ENCODE results near the gene DPYSL4.

Gene DPYSL4

GRCh38 chr10:132183046-132183445 lies 3.7 kb upstream of the DPYSL4 start:
- Histone ChIP-seq H3K4me3 (ENCODE audit: low read depth, low read length, poor library complexity, severe bottlenecking) (no peak overlapping the region), H3K9me2 (ENCODE audit: low read depth, low read length) (no peaks in the 10 kb centered on the region), H4K20me1 (ENCODE audit: insufficient read depth, low read length) (no peaks in the 10 kb centered on the region), H3K4me2 (ENCODE audit: low read length) (no peak overlapping the region), H3K4me1 (ENCODE audit: insufficient read depth, low read length, severe bottlenecking) (no peaks in the 10 kb centered on the region), H3K27ac (ENCODE audit: low read depth, low read length, poor library complexity, severe bottlenecking) (no peak overlapping the region), H3F3A (ENCODE audit: insufficient read depth, low read length) (no peaks in the 10 kb centered on the region), H3K36me3 (ENCODE audit: insufficient read depth, low read length) (no peaks in the 10 kb centered on the region), H3K9ac (ENCODE audit: low read length) (no peak overlapping the region), H3K9me3 (ENCODE audit: low read length) (no peaks in the 10 kb centered on the region), H3K79me2 (ENCODE audit: insufficient read depth, low read length) (no peaks in the 10 kb centered on the region), H2AFZ (ENCODE audit: low read length) (no peak overlapping the region), H3K27me3 (ENCODE audit: insufficient read depth, low read length) (no peaks in the 10 kb centered on the region)
- no peak for TF ChIP-seq EZH2 (IDR thresholded peaks at IDR 0.05; ENCODE audit: borderline replicate concordance, low read length)
- TF ChIP-seq, protein P1, sequence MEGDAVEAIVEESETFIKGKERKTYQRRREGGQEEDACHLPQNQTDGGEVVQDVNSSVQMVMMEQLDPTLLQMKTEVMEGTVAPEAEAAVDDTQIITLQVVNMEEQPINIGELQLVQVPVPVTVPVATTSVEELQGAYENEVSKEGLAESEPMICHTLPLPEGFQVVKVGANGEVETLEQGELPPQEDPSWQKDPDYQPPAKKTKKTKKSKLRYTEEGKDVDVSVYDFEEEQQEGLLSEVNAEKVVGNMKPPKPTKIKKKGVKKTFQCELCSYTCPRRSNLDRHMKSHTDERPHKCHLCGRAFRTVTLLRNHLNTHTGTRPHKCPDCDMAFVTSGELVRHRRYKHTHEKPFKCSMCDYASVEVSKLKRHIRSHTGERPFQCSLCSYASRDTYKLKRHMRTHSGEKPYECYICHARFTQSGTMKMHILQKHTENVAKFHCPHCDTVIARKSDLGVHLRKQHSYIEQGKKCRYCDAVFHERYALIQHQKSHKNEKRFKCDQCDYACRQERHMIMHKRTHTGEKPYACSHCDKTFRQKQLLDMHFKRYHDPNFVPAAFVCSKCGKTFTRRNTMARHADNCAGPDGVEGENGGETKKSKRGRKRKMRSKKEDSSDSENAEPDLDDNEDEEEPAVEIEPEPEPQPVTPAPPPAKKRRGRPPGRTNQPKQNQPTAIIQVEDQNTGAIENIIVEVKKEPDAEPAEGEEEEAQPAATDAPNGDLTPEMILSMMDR (IDR thresholded peaks at IDR 0.05; ENCODE audit: low read length), result no peak

- Histone ChIP-seq H3K9me3 (ENCODE audit: low read length) (no peaks in the 10 kb centered on the region), H4K20me1 (ENCODE audit: insufficient read depth, low read length) (no peaks in the 10 kb centered on the region), H3K4me1 (ENCODE audit: insufficient read depth, low read length, severe bottlenecking) (no peaks in the 10 kb centered on the region), H3K4me2 (ENCODE audit: low read length) (no peak overlapping the region), H3K9me2 (ENCODE audit: low read depth, low read length) (no peaks in the 10 kb centered on the region), H3K4me3 (ENCODE audit: low read depth, low read length, poor library complexity, severe bottlenecking) (no peak overlapping the region), H3K79me2 (ENCODE audit: insufficient read depth, low read length) (no peaks in the 10 kb centered on the region), H3K36me3 (ENCODE audit: insufficient read depth, low read length) (no peaks in the 10 kb centered on the region), H3F3A (ENCODE audit: insufficient read depth, low read length) (no peaks in the 10 kb centered on the region), H3K27ac (ENCODE audit: low read depth, low read length, poor library complexity, severe bottlenecking) (no peak overlapping the region), H3K9ac (ENCODE audit: low read length) (no peak overlapping the region), H3K27me3 (ENCODE audit: insufficient read depth, low read length) (no peaks in the 10 kb centered on the region), H2AFZ (ENCODE audit: low read length) (no peak overlapping the region)
- TF ChIP-seq, protein P1 (IDR thresholded peaks at IDR 0.05; ENCODE audit: low read length), result no peak
- no peak for TF ChIP-seq EZH2 (IDR thresholded peaks at IDR 0.05; ENCODE audit: borderline replicate concordance, low read length)
Observed at GRCh38 chr10:132184816-132185593, 1.7 kb upstream of the DPYSL4 start.

- H3K27ac ChIP-seq (ENCODE audit: low read depth, low read length, poor library complexity, severe bottlenecking), result no peak overlapping the region
- no peaks in the 10 kb centered on the region for H3K36me3 ChIP-seq (ENCODE audit: insufficient read depth, low read length)
- H3K79me2 ChIP-seq (ENCODE audit: insufficient read depth, low read length), result no peaks in the 10 kb centered on the region
- H3K4me1 ChIP-seq (ENCODE audit: insufficient read depth, low read length, severe bottlenecking), result no peaks in the 10 kb centered on the region
- H4K20me1 ChIP-seq (ENCODE audit: insufficient read depth, low read length), result no peaks in the 10 kb centered on the region
- H3F3A ChIP-seq (ENCODE audit: insufficient read depth, low read length), result no peaks in the 10 kb centered on the region
- H3K4me3 ChIP-seq (ENCODE audit: low read depth, low read length, poor library complexity, severe bottlenecking), result no peak overlapping the region
- H3K9ac ChIP-seq (ENCODE audit: low read length), result no peak overlapping the region
- no peak overlapping the region for H2AFZ ChIP-seq (ENCODE audit: low read length)
- no peaks in the 10 kb centered on the region for H3K27me3 ChIP-seq (ENCODE audit: insufficient read depth, low read length)
- no peaks in the 10 kb centered on the region for H3K9me3 ChIP-seq (ENCODE audit: low read length)
- TF ChIP-seq EZH2 (IDR thresholded peaks at IDR 0.05; ENCODE audit: borderline replicate concordance, low read length), result no peak
- TF ChIP-seq, protein P1 (IDR thresholded peaks at IDR 0.05; ENCODE audit: low read length), result no peak
- no peak overlapping the region for H3K4me2 ChIP-seq (ENCODE audit: low read length)
- no peaks in the 10 kb centered on the region for H3K9me2 ChIP-seq (ENCODE audit: low read depth, low read length)
Observed at GRCh38 chr10:132185601-132186487, 904 bp upstream of the DPYSL4 start.

Measured in OCI-LY1 (cell line).